ENCODE data around the gene LIMS1. TPM values are rescaled to one million over a fixed set of nuclear protein-coding genes. Genes with fewer than 3 reads are reported as not detected.
"Not testable (repeated sequence)": the region's sequence is repeated elsewhere in the genome, so short reads cannot be mapped to it uniquely, and the experiment has no call there.

LIMS1 gene
- total RNA-seq, 1 experiment from 2014 or later: 56.2 TPM

DNA sequence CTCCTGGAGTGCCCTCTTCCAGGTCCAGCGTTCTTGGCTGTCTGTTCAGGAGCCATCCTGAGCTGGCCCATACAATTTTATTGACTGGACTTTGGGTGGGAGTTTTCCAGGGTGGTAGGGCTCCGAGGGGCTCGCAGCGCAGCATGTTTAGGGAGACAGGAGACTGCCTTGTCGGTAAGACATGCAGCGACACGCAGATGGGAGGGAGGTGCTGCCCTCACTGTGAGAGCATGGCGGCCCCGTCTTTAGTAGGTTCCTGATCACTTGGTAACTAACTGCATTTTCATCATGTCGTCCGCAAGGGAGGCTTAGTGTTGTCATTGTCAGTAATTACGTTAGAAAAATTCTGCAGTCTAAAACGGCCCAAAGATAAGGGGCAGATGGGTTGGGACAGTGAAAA is 121.0 kb downstream of the LIMS1 start:
- H3K27ac ChIP-seq (ENCODE audit: low read depth, low read length); CTCF ChIA-PET: not testable (repeated sequence)

GRCh38 chr2:108656282-108656681 is 122.0 kb downstream of the LIMS1 start:
- H3K9me3 ChIP-seq (ENCODE audit: control insufficient read depth in 1 of 2, insufficient read depth in 1 of 2, low read depth in 1 of 2, low read length in 2 of 2); POLR2A ChIA-PET; BruUV-seq (replicated peaks); H4K20me1 ChIP-seq (ENCODE audit: insufficient read depth); H3K4me1 ChIP-seq (ENCODE audit: control insufficient read depth in 1 of 2, insufficient read depth in 2 of 2, low read length in 2 of 2); CTCF ChIA-PET; H3K27ac ChIP-seq (ENCODE audit: low read depth, low read length); DNase-seq (ENCODE audit: low read depth, low spot score); H3K4me2 ChIP-seq (ENCODE audit: low read length); H3K36me3 ChIP-seq (ENCODE audit: control insufficient read depth in 1 of 2, insufficient read depth in 2 of 2, low read length in 2 of 2); H3K4me3 ChIP-seq (replicated peaks in 1 of 2; ENCODE audit: low read depth in 1 of 2, low read length in 2 of 2); H3K9ac ChIP-seq (ENCODE audit: low read length); intact Hi-C loops (cut with micrococcal nuclease); RAD21 ChIA-PET (ENCODE audit: low non-redundant PET in 1 of 2, low total read pairs in 2 of 2, uncharacterized antibody in 2 of 2, unreplicated experiment in 2 of 2); H2AFZ ChIP-seq (ENCODE audit: low read depth, low read length, poor library complexity, severe bottlenecking); H3K79me2 ChIP-seq (ENCODE audit: insufficient read depth, low read length); H3K9me2 ChIP-seq (ENCODE audit: insufficient read depth); ATAC-seq; H3K27me3 ChIP-seq (ENCODE audit: insufficient read depth, low read length): not testable (repeated sequence)

More for the DNA sequence above, 121.0 kb downstream of the LIMS1 start:
- H2AFZ ChIP-seq (ENCODE audit: low read depth, low read length, poor library complexity, severe bottlenecking); H3K79me2 ChIP-seq (ENCODE audit: insufficient read depth, low read length); H3K4me3 ChIP-seq (replicated peaks in 1 of 2; ENCODE audit: low read depth in 1 of 2, low read length in 2 of 2); H3K36me3 ChIP-seq (ENCODE audit: control insufficient read depth in 1 of 2, insufficient read depth in 2 of 2, low read length in 2 of 2); ATAC-seq; H3K9me2 ChIP-seq (ENCODE audit: insufficient read depth); H3K4me2 ChIP-seq (ENCODE audit: low read length); H3K4me1 ChIP-seq (ENCODE audit: control insufficient read depth in 1 of 2, insufficient read depth in 2 of 2, low read length in 2 of 2); H4K20me1 ChIP-seq (ENCODE audit: insufficient read depth); RAD21 ChIA-PET (ENCODE audit: low non-redundant PET in 1 of 2, low total read pairs in 2 of 2, uncharacterized antibody in 2 of 2, unreplicated experiment in 2 of 2); H3K9ac ChIP-seq (ENCODE audit: low read length); BruUV-seq (replicated peaks); POLR2A ChIA-PET; H3K27me3 ChIP-seq (ENCODE audit: insufficient read depth, low read length); intact Hi-C loops (cut with micrococcal nuclease); DNase-seq (ENCODE audit: low read depth, low spot score); H3K9me3 ChIP-seq (ENCODE audit: control insufficient read depth in 1 of 2, insufficient read depth in 1 of 2, low read depth in 1 of 2, low read length in 2 of 2): not testable (repeated sequence)

GRCh38 chr2:108657517-108657916 is 123.2 kb downstream of the LIMS1 start:
- RAD21 ChIA-PET (ENCODE audit: low non-redundant PET in 1 of 2, low total read pairs in 2 of 2, uncharacterized antibody in 2 of 2, unreplicated experiment in 2 of 2): not testable (repeated sequence)

DNA sequence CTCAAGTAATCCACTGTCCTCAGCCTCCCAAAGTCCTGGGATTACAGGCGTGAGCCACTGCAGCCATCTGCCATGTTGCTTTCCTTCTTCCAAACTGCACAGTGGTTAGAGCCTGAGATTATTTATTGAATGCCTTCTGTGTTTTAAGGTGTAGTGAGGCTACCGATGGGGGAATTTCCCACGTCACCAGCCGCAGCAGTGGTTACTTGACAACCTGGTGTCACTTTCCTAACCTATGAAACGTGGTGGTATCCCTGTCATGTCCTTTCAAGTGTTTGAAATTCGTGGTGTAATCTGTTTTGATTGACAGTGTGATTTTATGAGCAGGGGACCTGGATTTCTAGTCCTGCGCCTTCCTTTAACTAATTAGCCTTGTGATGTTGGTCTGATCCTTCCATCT is 124.3 kb downstream of the LIMS1 start:
- H3K4me2 ChIP-seq (ENCODE audit: low read length); BruUV-seq (replicated peaks); H3K79me2 ChIP-seq (ENCODE audit: insufficient read depth, low read length); H3K27me3 ChIP-seq (ENCODE audit: insufficient read depth, low read length); H3K4me3 ChIP-seq (replicated peaks in 1 of 2; ENCODE audit: low read depth in 1 of 2, low read length in 2 of 2); CTCF ChIA-PET; H3K9ac ChIP-seq (ENCODE audit: low read length); H3K9me3 ChIP-seq (ENCODE audit: control insufficient read depth in 1 of 2, insufficient read depth in 1 of 2, low read depth in 1 of 2, low read length in 2 of 2); RAD21 ChIA-PET (ENCODE audit: low non-redundant PET in 1 of 2, low total read pairs in 2 of 2, uncharacterized antibody in 2 of 2, unreplicated experiment in 2 of 2); POLR2A ChIA-PET; H3K27ac ChIP-seq (ENCODE audit: low read depth, low read length); H2AFZ ChIP-seq (ENCODE audit: low read depth, low read length, poor library complexity, severe bottlenecking); intact Hi-C loops (cut with micrococcal nuclease); H3K36me3 ChIP-seq (ENCODE audit: control insufficient read depth in 1 of 2, insufficient read depth in 2 of 2, low read length in 2 of 2); H4K20me1 ChIP-seq (ENCODE audit: insufficient read depth); H3K4me1 ChIP-seq (ENCODE audit: control insufficient read depth in 1 of 2, insufficient read depth in 2 of 2, low read length in 2 of 2); ATAC-seq; DNase-seq (ENCODE audit: low read depth, low spot score); H3K9me2 ChIP-seq (ENCODE audit: insufficient read depth): not testable (repeated sequence)

More at GRCh38 chr2:108657517-108657916, 123.2 kb downstream of the LIMS1 start:
- H2AFZ ChIP-seq (ENCODE audit: low read depth, low read length, poor library complexity, severe bottlenecking); ATAC-seq; H3K9me3 ChIP-seq (ENCODE audit: control insufficient read depth in 1 of 2, insufficient read depth in 1 of 2, low read depth in 1 of 2, low read length in 2 of 2); POLR2A ChIA-PET; H3K27ac ChIP-seq (ENCODE audit: low read depth, low read length); DNase-seq (ENCODE audit: low read depth, low spot score); H3K27me3 ChIP-seq (ENCODE audit: insufficient read depth, low read length); BruUV-seq (replicated peaks); intact Hi-C loops (cut with micrococcal nuclease); H3K9me2 ChIP-seq (ENCODE audit: insufficient read depth); H3K36me3 ChIP-seq (ENCODE audit: control insufficient read depth in 1 of 2, insufficient read depth in 2 of 2, low read length in 2 of 2); H3K4me2 ChIP-seq (ENCODE audit: low read length); H3K79me2 ChIP-seq (ENCODE audit: insufficient read depth, low read length); H4K20me1 ChIP-seq (ENCODE audit: insufficient read depth); CTCF ChIA-PET; H3K9ac ChIP-seq (ENCODE audit: low read length); H3K4me3 ChIP-seq (replicated peaks in 1 of 2; ENCODE audit: low read depth in 1 of 2, low read length in 2 of 2); H3K4me1 ChIP-seq (ENCODE audit: control insufficient read depth in 1 of 2, insufficient read depth in 2 of 2, low read length in 2 of 2): not testable (repeated sequence)

- RAD21 ChIA-PET (ENCODE audit: low non-redundant PET in 1 of 2, low total read pairs in 2 of 2, uncharacterized antibody in 2 of 2, unreplicated experiment in 2 of 2); H4K20me1 ChIP-seq (ENCODE audit: insufficient read depth); H3K4me1 ChIP-seq (ENCODE audit: control insufficient read depth in 1 of 2, insufficient read depth in 2 of 2, low read length in 2 of 2); ATAC-seq; H3K36me3 ChIP-seq (ENCODE audit: control insufficient read depth in 1 of 2, insufficient read depth in 2 of 2, low read length in 2 of 2); H3K27me3 ChIP-seq (ENCODE audit: insufficient read depth, low read length); H3K4me3 ChIP-seq (replicated peaks in 1 of 2; ENCODE audit: low read depth in 1 of 2, low read length in 2 of 2); intact Hi-C loops (cut with micrococcal nuclease); H2AFZ ChIP-seq (ENCODE audit: low read depth, low read length, poor library complexity, severe bottlenecking); CTCF ChIA-PET; H3K79me2 ChIP-seq (ENCODE audit: insufficient read depth, low read length); BruUV-seq (replicated peaks); H3K27ac ChIP-seq (ENCODE audit: low read depth, low read length); H3K9ac ChIP-seq (ENCODE audit: low read length); H3K9me2 ChIP-seq (ENCODE audit: insufficient read depth); H3K4me2 ChIP-seq (ENCODE audit: low read length); H3K9me3 ChIP-seq (ENCODE audit: control insufficient read depth in 1 of 2, insufficient read depth in 1 of 2, low read depth in 1 of 2, low read length in 2 of 2); POLR2A ChIA-PET; DNase-seq (ENCODE audit: low read depth, low spot score): not testable (repeated sequence)
These were observed 127.2 kb downstream of the LIMS1 start for GRCh38 chr2:108661493-108661892.
